IPS-15b (cell line): ENCODE results near the gene CSTPP1.

Source experiments
- H3K27me3 ChIP-seq: one replicate; pipeline ENCODE4 v1.6.1; 2013; ENCODE audit warnings: low read length; ENCODE audit not compliant: control insufficient read depth, insufficient read depth
- H3K36me3 ChIP-seq: one replicate; pipeline ENCODE4 v1.6.1; 2013; ENCODE audit warnings: low read length; ENCODE audit not compliant: control insufficient read depth, insufficient read depth
- H3K4me1 ChIP-seq: one replicate; pipeline ENCODE4 v1.6.1; 2013; ENCODE audit warnings: mild to moderate bottlenecking, low read length; ENCODE audit not compliant: control insufficient read depth, insufficient read depth
- H3K4me3 ChIP-seq: one replicate; pipeline ENCODE4 v1.5.1; 2013; ENCODE audit warnings: low read depth, low read length
- H3K9ac ChIP-seq: one replicate; pipeline ENCODE4 v1.6.1; 2013; ENCODE audit warnings: low read depth, mild to moderate bottlenecking, low read length
- H3K9me3 ChIP-seq: one replicate; pipeline ENCODE4 v1.6.1; 2013; ENCODE audit warnings: mild to moderate bottlenecking, low read length; ENCODE audit not compliant: control insufficient read depth, insufficient read depth

Gene CSTPP1

DNA sequence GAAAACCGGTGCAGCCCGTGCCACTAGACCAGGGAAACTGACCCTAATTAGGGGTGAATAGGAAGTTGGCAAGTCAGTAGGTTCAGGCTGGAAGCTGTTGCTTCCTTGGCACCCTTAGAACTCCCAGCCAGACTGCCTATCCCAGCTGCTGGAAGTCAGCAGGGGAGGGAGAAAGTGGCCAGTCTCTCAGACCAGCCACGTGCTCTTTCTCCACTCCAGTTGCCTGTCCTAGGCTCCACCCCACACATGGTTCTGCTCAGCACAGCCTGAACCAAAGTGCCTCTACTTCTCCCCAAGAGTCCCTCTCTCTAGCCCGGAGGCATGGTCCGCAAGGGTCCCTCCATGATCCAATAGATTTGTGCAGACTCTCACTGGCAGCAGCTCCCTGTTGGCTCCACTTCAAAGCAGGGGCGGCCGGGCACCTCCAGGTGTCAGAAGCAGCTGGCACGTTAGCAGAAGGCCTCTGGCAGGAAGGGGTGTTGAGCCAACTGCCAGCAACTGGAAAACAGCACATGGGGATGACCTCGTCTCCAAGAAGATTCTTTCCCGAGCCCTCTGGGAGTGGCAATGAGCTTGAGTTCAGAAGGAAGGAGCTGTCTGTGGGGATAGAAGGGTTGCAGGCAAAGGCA lies 212.5 kb downstream of the CSTPP1 start:
- Histone ChIP-seq H3K4me1 (peaks cover 4% of the 10 kb centered on the region), H3K27me3 (no peaks in the 10 kb centered on the region), H3K9me3 (no peaks in the 10 kb centered on the region), H3K9ac (no peak overlapping the region), H3K36me3 (no peaks in the 10 kb centered on the region), H3K4me3 (no peak overlapping the region)

- H3K4me1 ChIP-seq = peaks cover 4% of the 10 kb centered on the region
- H3K9me3 ChIP-seq = no peaks in the 10 kb centered on the region
- H3K9ac ChIP-seq = no peak overlapping the region
- no peaks in the 10 kb centered on the region for H3K27me3 ChIP-seq
- H3K36me3 ChIP-seq = no peaks in the 10 kb centered on the region
- H3K4me3 ChIP-seq = no peak overlapping the region
Measured at GRCh38 chr11:47149782-47150181, 213.2 kb downstream of the CSTPP1 start.

DNA sequence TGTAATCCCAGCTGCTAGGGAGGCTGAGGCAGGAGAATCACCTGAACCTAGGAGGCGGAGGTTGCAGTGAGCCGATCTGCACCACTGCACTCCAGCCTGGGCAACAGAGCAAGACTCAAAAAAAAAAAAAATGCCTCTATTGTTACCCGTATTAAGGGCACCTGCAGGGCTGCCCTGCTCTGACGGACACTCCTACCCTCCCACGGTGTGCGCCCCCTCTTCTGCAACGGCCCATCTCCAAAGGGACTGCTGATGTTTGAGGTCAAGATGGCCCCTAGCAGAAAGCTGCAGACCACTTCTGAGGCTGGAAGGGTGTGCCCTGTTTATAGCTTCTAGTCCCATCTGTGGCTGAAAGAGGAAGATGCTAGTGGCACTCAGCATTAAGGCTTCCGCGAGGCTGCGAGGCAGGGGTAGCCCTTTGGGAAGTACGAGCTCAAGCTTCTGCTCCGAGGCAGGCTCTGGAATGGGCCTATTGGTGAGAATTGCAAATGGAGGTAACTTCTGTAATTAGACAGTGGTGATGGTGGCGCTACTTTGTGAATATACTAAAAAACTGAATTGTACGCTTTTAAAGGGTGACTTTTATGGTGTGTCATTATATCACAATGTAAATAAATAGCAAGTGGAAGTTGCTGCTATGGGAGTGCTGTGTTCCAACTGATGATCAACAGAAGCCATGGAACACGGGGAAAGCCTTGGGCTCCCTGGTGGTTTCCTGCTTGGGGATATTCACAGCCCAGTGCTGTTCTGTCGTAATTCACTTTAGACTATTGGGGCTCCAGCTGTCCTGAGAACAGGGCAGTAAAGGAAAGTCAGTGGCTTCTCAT lies 215.8 kb downstream of the CSTPP1 start:
- no peaks in the 10 kb centered on the region for H3K9me3 ChIP-seq
- peaks cover 4% of the 10 kb centered on the region for H3K4me1 ChIP-seq
- H3K9ac ChIP-seq = no peak overlapping the region
- no peaks in the 10 kb centered on the region for H3K36me3 ChIP-seq
- no peak overlapping the region for H3K4me3 ChIP-seq
- H3K27me3 ChIP-seq = no peaks in the 10 kb centered on the region

GRCh38 chr11:47152953-47153950 lies 216.7 kb downstream of the CSTPP1 start:
- Histone ChIP-seq H3K9me3 (no peaks in the 10 kb centered on the region), H3K4me1 (peaks cover 4% of the 10 kb centered on the region), H3K36me3 (no peaks in the 10 kb centered on the region), H3K9ac (no peak overlapping the region), H3K27me3 (no peaks in the 10 kb centered on the region), H3K4me3 (no peak overlapping the region)

DNA sequence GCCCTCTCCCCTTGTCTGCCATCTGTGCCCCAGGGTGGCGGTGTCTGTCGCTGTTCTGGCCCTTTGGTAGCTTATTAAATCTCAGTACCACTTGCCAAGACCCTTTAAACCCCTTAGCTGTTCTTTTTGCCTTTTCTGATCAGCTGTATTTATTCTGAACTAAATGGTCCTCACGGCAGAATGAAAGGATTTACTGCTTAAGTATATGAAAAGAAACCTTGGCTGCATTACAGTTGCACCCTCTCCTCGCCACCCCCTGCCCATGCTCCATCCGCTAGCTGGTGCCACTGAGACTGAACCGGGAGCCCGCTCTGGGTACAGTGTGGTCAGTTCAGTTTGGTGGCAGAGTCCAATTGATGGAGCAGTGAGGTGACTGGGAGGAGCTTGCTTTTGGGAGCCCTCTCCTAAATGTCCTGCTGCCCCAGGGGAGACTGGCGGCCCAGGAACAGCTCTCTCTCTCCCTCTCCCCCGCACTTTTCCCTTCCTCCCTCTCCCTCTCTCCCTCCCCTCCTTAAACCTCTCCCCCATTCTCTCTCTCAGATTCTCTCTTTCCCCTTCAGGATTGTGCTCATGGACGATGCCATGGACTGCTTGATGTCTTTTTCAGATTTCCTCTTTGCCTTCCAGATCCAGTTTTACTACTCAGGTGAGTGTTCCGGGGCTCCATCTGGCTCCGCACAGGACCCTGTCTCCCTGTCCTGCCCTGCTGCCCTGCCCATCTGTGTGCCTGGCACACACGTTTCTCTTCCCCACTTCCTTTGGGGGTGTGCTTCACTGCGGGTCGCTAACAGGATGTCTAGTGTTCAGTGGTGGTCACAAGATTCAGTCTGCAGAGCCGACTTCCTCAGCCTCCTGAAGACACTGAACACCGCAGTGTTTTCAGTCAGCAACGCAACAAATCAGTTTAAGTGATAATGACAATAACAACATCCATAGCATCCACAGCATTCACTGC lies 218.3 kb downstream of the CSTPP1 start:
- Histone ChIP-seq H3K36me3 (no peaks in the 10 kb centered on the region), H3K4me3 (no peak overlapping the region), H3K9me3 (no peaks in the 10 kb centered on the region), H3K9ac (no peak overlapping the region), H3K27me3 (no peaks in the 10 kb centered on the region), H3K4me1 (peaks cover 4% of the 10 kb centered on the region)

- Histone ChIP-seq H3K36me3 (no peaks in the 10 kb centered on the region), H3K9ac (no peak overlapping the region), H3K4me1 (peaks cover 4% of the 10 kb centered on the region), H3K9me3 (no peaks in the 10 kb centered on the region), H3K27me3 (no peaks in the 10 kb centered on the region), H3K4me3 (no peak overlapping the region)
Measured at GRCh38 chr11:47155879-47156278, 219.3 kb downstream of the CSTPP1 start.

GRCh38 chr11:47156333-47156732 lies 219.8 kb downstream of the CSTPP1 start:
- H3K9me3 ChIP-seq = no peaks in the 10 kb centered on the region
- no peaks in the 10 kb centered on the region for H3K27me3 ChIP-seq
- H3K4me3 ChIP-seq = no peak overlapping the region
- H3K4me1 ChIP-seq = peaks cover 4% of the 10 kb centered on the region
- H3K36me3 ChIP-seq = no peaks in the 10 kb centered on the region
- no peak overlapping the region for H3K9ac ChIP-seq

DNA sequence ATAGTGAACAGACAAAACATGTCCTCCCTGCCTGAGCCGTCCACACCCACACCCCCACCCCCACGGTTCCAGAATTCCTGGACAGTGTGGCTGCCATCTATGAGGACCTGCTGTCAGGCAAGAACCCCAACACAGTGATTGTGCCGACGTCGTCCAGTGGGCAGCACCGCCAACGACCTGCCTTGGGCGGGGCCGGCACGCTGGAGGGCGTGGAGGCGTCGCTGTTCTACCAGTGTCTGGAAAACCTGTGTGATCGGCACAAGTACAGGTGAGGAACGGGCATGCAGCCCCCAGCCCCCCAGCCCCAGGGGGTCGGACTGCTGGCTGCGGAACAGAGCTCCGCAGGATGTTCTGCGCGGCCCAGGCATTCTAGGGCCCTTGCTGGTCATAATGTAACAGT lies 220.4 kb downstream of the CSTPP1 start:
- Histone ChIP-seq H3K27me3 (no peaks in the 10 kb centered on the region), H3K4me1 (peaks cover 4% of the 10 kb centered on the region), H3K4me3 (no peak overlapping the region), H3K36me3 (no peaks in the 10 kb centered on the region), H3K9ac (no peak overlapping the region), H3K9me3 (no peaks in the 10 kb centered on the region)

- Histone ChIP-seq H3K9me3 (no peaks in the 10 kb centered on the region), H3K4me1 (peaks cover 4% of the 10 kb centered on the region), H3K36me3 (no peaks in the 10 kb centered on the region), H3K27me3 (no peaks in the 10 kb centered on the region), H3K4me3 (no peak overlapping the region), H3K9ac (no peak overlapping the region)
Measured at GRCh38 chr11:47157805-47158204, 221.2 kb downstream of the CSTPP1 start.

DNA sequence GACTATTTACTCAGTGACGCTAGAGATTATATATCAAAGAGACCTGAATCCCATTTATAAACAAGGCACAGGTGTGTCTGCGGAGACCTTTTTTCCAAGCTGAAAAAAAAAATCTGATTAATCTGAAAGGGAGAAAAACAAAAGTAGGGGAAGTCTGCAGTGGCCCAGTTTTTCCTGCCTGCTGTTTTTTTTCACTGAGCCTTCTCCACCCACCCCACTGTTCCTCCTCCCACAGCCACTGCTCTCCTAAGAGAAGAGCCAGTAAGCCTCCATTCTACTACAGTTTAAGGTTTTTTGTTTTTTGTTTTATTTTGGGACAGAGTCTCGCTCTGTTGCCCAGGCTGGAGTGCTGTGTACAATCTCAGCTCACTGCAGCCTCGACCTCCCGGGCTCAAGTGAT lies 221.7 kb downstream of the CSTPP1 start:
- Histone ChIP-seq H3K9me3 (no peaks in the 10 kb centered on the region), H3K27me3 (no peaks in the 10 kb centered on the region)

GRCh38 chr11:47160753-47161133 lies 224.2 kb downstream of the CSTPP1 start:
- Histone ChIP-seq H3K4me3 (no peak overlapping the region), H3K9ac (no peak overlapping the region), H3K9me3 (no peaks in the 10 kb centered on the region), H3K4me1 (no peaks in the 10 kb centered on the region), H3K36me3 (peaks cover 20% of the 10 kb centered on the region), H3K27me3 (no peaks in the 10 kb centered on the region)

More for the DNA sequence above, 221.7 kb downstream of the CSTPP1 start:
- Histone ChIP-seq H3K36me3 (peaks cover 2% of the 10 kb centered on the region), H3K4me3 (no peak overlapping the region), H3K9ac (no peak overlapping the region), H3K4me1 (peaks cover 3% of the 10 kb centered on the region)
